Tongue (tissue), 2 donors: ENCODE data around the gene ABAT. TPM values are rescaled to one million over a fixed set of nuclear protein-coding genes. Genes with fewer than 3 reads are reported as not detected.
"Not testable (repeated sequence)": the region's sequence is repeated elsewhere in the genome, so short reads cannot be mapped to it uniquely, and the experiment has no call there.

Experiments used
- DNase-seq: peaks from one replicate; pipeline ENCODE4 v3.0.0-alpha.2; 2015
- total RNA-seq: library from RNA; depleted of rRNA; stranded (reverse); fragments of >200 nt; gene quantifications from one replicate; pipeline ENCODE4 v1.2.3, GENCODE V29; 2014

Gene ABAT
- total RNA-seq, 1 donor from 2014 or later: 18.9 TPM

- no peak for DNase-seq
These were observed 24.4 kb upstream of the ABAT start for GRCh38 chr16:8649829-8650554.

GRCh38 chr16:8651958-8652357, 22.5 kb upstream of the ABAT start:
- DNase-seq: not testable (repeated sequence)

DNA sequence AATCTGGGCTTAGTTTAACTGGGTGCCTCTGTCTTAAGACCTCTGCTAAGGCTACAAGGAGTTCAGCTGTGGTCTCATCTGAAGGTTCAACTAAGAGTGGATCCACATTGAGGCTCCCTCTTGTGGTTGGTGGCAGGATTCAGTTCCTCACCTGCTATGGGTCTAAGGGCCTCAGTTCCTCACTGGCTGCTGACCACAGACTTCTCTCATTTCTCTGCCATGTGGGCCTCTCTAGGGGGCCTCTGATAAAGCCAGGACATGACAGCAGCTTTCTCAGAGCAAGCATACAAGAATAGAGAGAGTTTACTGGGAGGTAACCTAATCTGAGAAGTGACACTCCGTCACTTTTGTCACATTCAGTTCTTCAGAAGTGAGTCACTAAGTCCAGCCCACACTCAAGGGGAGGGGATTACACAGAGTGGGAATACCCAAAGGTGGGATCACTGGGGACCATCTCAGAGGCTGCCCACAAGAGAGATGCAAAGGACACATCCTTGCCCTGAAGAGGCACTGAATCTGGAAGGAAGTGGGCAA, 19.2 kb upstream of the ABAT start:
- DNase-seq: no peak

DNA sequence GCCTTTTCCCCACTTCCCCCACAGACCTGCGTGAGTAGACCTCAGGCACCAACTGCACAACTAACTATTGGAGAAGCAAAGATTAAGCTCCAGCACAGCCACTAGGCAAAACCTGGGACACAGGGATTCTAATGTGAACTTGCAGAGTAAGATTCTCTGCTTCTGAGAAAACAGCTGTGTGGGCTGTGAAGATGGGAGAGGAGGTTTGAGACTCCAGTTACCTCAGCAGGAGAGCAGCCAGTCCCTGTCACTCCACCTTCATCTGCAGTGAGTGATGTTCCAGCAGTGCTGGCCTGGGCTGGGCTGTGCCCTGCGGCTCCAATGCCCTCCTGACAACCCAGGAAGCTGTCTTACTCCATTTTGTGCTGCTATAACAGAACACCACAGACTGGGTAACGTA, 18.0 kb upstream of the ABAT start:
- no peak for DNase-seq

GRCh38 chr16:8660841-8661301, 13.5 kb upstream of the ABAT start:
- DNase-seq: peak; percentile 83

DNA sequence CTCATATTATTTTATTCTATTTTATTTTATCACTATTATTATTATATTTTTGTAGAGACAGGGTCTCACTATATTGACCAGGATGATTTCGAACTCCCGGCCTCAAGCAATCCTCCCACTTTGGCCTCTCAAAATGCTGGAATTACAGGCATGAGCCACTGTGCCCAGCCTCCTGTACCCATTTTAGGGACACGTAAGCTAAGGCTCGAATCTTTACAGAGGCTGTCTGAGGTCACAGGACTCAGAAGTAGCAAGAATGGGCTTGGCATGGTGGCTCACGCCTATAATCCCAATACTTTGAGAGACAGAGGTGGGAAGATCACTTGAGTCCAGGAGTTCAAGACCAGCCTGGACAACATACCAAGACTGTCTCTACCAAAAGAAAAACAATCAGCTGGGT, 12.7 kb upstream of the ABAT start:
- DNase-seq: no peak

GRCh38 chr16:8663192-8664089, 11.0 kb upstream of the ABAT start:
- no peak for DNase-seq

DNA sequence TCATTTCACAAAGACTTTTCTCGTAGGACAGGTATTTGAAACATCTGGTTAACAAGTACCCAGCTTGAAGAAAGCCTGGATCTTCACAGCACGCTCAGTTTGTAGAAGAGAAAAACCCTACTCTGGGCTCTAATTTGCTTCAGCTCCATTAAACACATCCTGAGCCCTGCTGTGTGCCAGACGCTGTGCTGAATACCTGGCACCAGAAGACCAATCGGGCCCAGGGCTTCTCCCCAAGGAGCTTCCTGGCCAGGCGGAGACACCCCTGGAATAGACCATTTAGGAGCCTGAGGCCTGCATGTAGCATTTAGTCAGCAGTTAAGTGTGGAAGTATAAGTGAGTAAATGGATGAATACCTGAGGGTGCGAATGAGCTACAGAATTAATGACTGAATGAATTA, 8.9 kb upstream of the ABAT start:
- DNase-seq: no peak

GRCh38 chr16:8667492-8667891, 6.9 kb upstream of the ABAT start:
- no peak for DNase-seq

DNA sequence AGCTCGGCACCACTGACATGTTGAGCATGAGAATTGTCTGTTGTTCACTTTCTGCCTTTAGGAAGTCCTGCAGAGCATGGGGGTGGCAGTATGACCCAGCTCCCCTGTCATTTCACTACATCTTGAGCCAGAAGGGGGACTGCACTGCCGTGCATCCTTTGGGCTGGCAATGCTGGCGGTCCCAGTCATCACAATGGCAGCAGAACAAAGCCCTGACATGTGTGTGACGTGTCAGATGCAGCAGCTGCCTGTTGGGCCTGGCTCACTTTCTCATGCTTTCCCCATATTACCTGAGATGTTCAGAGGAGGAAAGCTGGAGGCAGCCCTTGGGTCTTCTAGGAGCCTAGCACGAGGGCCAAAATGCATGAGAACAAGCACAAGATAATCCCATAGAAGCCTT, 6.3 kb upstream of the ABAT start:
- no peak for DNase-seq

GRCh38 chr16:8669481-8669880, 4.9 kb upstream of the ABAT start:
- DNase-seq: no peak

GRCh38 chr16:8670014-8670560, 4.3 kb upstream of the ABAT start:
- DNase-seq: no peak

- no peak for DNase-seq
These were observed 605 bp upstream of the ABAT start for GRCh38 chr16:8673611-8674412.

- peak; percentile 19 for DNase-seq
These were observed 1.1 kb downstream of the ABAT start for GRCh38 chr16:8675183-8676159.

- DNase-seq: no peak
These were observed 1.7 kb downstream of the ABAT start for GRCh38 chr16:8676160-8676547.

DNA sequence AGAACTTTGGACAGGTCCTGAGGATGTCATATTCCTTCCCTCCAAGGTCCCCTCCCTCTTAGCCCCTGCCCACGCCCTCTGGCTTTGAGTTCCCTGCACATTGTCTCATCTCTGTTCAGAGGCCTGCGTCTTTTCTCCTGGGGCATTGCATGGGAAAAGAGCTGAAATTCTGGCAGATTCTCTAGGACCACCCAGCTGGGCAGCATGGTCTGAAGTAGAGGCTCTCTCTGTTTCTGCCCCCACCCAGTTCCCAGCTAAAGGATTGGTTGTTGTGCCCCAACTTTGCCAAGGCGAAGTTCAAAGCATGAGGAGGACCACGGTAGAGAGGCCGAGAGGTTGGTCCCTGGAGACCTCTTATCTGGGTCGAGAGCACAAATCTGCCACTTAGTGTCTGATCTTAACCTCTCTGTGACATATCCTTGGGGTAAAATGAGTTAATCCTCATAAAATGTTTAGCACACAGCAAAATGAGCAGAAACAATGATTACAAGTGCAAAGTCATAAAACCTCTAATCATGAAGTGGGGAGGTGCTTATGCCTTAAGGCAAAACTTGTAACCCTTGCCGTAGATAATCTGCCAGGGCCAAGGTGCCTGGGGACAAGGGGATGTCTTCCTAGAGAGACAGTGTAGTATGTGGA, 2.4 kb downstream of the ABAT start:
- no peak for DNase-seq

DNA sequence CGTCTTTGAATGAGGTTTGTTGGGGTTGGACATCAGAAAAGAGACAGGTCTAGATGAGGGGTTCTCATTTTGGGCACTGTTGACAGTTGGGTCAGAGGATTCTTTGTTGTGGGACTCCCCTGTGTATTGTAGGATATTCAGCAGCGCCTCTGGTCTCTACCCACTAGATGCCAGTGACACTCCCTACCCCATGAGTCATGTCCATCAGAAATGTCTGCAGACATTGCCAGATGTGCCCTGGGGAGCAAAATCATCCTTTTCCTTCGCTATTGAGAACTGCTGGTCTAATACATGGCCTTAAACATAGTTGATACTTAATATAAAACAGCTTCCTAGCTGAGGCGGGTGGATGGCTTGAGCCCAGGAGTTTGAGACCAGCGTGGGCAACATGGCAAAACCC, 3.1 kb downstream of the ABAT start:
- no peak for DNase-seq

DNA sequence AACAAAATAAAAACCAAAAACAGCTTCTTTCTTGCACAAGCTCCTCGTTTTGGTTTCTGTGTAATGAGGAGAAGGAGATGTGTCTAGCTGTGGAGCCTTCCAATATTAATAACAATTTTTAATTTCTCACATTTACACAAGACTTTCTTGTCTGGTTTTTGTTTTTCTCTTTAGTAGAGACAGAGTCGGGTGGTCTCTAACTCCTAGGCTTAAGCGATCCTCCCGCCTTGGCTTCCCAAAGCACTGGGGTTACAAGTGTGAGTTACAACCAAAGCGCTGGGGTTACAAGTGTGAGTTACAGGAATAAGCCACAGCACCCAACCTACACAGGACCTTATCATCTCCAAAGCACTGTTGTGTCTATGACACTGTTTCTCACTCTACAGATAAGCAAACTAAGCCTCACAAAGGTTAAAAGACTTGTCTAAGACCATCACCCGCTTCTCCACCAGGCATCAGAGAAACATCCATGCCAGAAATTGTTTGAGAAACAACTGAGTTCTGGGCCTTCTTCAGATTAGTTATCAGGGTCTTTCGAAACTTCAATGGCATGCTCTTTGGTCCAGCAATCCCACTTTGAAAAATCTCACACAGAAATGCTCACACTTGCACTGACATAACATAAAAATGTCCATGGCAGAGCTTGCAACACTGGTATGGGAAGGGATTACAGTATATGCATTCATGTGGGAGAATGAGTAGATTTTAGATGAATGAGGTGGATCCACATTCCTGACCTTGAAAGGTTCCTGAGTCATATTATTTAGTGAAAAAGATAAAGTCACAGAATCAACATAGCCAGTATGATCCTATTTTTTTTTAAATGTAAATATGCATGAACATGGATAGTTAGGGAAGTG, 3.9 kb downstream of the ABAT start:
- no peak for DNase-seq

GRCh38 chr16:8679151-8679550, 4.7 kb downstream of the ABAT start:
- DNase-seq: no peak
